ENCODE data around the gene FAH.

The FAH gene

DNA sequence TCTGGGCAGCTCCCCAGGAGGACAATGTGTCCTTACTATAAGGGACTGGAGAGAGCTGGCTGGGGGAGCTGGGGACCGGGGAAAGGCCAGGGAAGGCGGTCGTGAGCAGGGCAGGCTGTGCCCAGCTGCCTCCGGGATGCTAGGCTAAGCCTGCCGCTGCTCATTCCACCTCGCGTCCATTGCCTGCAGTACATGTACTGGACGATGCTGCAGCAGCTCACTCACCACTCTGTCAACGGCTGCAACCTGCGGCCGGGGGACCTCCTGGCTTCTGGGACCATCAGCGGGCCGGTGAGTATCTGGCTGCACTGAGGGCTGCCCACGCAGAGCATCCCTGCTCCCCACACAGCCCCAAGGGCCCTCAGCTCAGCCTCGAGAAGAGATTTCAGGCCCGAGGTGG lies 27.1 kb downstream of the FAH start:
- no peak overlapping the region for H3K27ac ChIP-seq
- TF ChIP-seq ZFX (IDR thresholded peaks at IDR 0.05; ENCODE audit: borderline replicate concordance), result no peak
- TF ChIP-seq, protein P1, sequence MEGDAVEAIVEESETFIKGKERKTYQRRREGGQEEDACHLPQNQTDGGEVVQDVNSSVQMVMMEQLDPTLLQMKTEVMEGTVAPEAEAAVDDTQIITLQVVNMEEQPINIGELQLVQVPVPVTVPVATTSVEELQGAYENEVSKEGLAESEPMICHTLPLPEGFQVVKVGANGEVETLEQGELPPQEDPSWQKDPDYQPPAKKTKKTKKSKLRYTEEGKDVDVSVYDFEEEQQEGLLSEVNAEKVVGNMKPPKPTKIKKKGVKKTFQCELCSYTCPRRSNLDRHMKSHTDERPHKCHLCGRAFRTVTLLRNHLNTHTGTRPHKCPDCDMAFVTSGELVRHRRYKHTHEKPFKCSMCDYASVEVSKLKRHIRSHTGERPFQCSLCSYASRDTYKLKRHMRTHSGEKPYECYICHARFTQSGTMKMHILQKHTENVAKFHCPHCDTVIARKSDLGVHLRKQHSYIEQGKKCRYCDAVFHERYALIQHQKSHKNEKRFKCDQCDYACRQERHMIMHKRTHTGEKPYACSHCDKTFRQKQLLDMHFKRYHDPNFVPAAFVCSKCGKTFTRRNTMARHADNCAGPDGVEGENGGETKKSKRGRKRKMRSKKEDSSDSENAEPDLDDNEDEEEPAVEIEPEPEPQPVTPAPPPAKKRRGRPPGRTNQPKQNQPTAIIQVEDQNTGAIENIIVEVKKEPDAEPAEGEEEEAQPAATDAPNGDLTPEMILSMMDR (IDR thresholded peaks at IDR 0.05), result no peak

DNA sequence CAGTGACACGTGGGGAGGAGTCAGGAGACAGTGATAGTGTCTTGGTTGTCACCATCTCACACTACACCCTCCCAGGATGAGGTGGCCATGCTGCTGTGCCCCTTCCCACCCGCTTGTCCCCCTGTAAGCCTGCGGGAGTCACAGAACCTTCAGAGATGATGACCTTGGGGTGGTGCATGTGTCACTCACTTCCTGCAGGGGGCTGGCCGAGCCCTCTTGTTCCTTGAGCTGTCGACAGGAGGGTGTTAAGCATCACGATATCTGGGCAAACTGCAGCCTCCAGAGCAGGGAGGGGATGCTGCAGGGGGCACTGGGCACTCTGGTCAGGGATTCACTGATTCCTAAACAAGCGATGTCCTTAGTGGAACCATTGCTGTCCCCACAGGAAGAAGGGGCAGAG lies 27.7 kb downstream of the FAH start:
- H3K27ac ChIP-seq, result no peak overlapping the region
- no peak for TF ChIP-seq ZFX (IDR thresholded peaks at IDR 0.05; ENCODE audit: borderline replicate concordance)
- TF ChIP-seq, protein P1 (IDR thresholded peaks at IDR 0.05), result no peak

DNA sequence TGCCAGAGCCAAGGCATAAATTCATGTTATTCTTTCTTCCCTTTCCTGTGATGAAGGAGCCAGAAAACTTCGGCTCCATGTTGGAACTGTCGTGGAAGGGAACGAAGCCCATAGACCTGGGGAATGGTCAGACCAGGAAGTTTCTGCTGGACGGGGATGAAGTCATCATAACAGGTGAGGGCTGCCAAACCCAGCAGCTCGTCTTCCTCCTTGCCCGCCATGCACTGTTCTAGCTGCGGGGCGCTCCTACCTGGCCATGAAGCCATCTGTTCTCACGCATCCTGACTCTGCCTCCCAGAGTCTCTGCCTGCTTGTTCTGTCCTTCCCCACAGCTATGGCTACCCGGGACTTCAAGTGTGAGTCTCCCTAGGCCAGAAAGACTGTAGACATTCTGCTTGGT lies 28.2 kb downstream of the FAH start:
- no peak overlapping the region for H3K27ac ChIP-seq
- no peak for TF ChIP-seq ZFX (IDR thresholded peaks at IDR 0.05; ENCODE audit: borderline replicate concordance)
- TF ChIP-seq, protein P1 (IDR thresholded peaks at IDR 0.05), result no peak

DNA sequence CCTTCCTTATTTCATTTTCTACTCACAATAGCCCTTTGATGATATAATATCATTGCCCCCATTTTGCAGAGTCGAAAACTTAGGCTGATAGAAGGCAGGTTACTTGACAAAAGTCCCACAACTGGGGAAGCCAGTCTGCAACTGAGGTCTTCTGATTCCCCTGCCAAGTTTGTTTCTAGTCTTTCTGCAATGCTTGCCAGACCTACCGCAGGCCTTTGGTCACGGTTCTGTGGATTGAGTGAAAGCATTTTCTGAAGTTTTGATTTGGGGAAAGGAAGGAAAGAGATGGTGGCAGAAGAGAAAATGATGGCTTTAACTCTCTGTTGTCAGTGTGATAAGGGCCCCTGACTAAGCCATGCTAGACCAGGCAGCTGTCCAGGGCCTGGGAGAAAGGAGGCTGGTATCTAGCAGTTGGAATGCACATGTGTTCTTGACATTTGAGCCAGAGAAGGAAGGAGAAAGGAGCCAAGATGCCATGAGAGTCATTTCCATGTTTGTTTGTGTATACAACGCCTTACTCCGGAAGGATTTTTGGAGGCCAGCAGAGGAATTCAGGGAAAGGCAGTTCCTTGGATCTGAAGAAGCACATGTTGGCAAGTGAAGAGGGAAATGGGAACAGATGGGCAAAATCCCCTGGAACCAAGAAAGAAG lies 29.9 kb downstream of the FAH start:
- TF ChIP-seq, protein P1 (IDR thresholded peaks at IDR 0.05), result no peak
- TF ChIP-seq ZFX (IDR thresholded peaks at IDR 0.05; ENCODE audit: borderline replicate concordance), result no peak
- no peak overlapping the region for H3K27ac ChIP-seq

DNA sequence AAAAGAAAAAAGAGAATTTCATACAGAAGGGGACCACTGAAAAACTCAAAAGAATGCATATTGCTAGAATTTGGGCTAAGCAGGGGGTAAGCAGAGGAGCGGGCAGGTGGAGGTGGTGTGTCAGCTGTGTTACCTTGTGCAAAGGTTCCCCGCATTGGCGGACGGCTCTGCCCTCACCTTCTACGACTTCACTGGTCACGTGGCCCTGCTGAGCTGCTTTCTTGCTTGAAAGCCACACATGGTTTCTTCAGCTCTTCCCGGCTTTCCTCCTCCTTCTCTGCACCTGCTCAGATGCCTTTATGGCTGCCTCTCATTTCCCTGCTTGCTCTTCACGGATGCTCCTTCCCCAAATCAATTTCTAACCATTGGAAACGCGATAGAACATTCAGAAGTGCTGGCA lies 30.5 kb downstream of the FAH start:
- TF ChIP-seq, protein P1 (IDR thresholded peaks at IDR 0.05), result no peak
- TF ChIP-seq ZFX (IDR thresholded peaks at IDR 0.05; ENCODE audit: borderline replicate concordance), result no peak

DNA sequence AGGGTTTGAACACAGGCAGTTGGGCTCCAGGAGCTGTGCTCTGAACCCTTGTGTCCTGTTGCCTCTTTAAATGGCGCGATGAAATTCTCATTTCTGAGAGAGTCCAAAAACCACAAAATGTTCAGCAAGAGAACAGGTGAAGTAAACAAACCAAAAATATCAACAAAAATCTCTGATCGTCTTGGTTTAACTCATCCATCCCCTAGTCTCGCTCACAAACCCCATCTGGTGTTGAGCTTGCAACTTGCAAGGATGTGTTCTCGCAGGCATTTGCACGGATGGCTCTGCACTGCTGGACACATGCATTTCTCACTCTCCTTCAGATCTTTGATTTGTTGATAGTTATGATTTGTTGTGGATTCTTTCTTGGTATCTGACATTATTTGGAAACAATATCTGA lies 31.1 kb downstream of the FAH start:
- TF ChIP-seq, protein P1 (IDR thresholded peaks at IDR 0.05), result no peak
- no peak for TF ChIP-seq ZFX (IDR thresholded peaks at IDR 0.05; ENCODE audit: borderline replicate concordance)
- H3K27ac ChIP-seq, result no peak overlapping the region

More for the DNA sequence above, 30.5 kb downstream of the FAH start:
- H3K27ac ChIP-seq, result no peak overlapping the region

DNA sequence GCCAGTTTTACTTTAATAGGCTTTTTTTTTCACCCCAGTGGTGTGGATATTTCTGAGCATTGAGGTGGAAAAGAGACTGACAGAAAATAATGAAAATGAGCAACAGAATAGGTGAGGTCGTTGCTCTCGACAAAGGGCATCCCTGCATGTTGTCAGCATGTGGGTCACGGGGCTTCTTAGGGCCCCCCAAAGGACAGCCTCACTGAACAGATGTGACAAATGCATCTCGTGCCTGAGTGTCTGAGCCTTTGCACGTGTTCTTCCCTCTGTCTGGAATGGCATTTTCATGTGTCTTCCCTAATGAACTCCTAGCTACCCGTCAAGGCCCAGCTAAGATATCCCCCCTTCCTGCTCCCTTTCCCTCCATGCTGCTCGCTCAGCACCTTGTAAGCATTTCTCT lies 31.8 kb downstream of the FAH start:
- no peak overlapping the region for H3K27ac ChIP-seq
- TF ChIP-seq ZFX (IDR thresholded peaks at IDR 0.05; ENCODE audit: borderline replicate concordance), result no peak
- TF ChIP-seq, protein P1 (IDR thresholded peaks at IDR 0.05), result no peak

Measured in 22Rv1 (cell line).